ENCODE results near the gene PTGFRN.

PTGFRN gene

GRCh38 chr1:117011334-117011733 lies 101.6 kb downstream of the PTGFRN start:
- Histone ChIP-seq H3K79me2 (ENCODE audit: low read length) (no peaks in the 10 kb centered on the region), H3K36me3 (replicated peaks; ENCODE audit: low read depth, low read length) (no peaks in the 10 kb centered on the region), H3K4me3 (ENCODE audit: low read length) (no peak overlapping the region), H3K9me3 (ENCODE audit: insufficient read depth, low read length) (no peaks in the 10 kb centered on the region), H4K20me1 (ENCODE audit: insufficient read depth, low read length) (no peaks in the 10 kb centered on the region), H2AFZ (ENCODE audit: low read depth, low read length) (no peak overlapping the region), H3K27me3 (ENCODE audit: low read depth, low read length) (no peaks in the 10 kb centered on the region), H3K4me1 (ENCODE audit: low read length) (peaks cover 12% of the 10 kb centered on the region), H3K9ac (ENCODE audit: low read length) (no peak overlapping the region), H3K27ac (ENCODE audit: low read length) (no peak overlapping the region), H3K4me2 (ENCODE audit: low read length) (no peak overlapping the region)
- TF ChIP-seq CTCF (IDR thresholded peaks at IDR 0.05; ENCODE audit: low read depth, low read length) (no peak), EZH2phosphoT487 (IDR thresholded peaks at IDR 0.05; ENCODE audit: low read depth) (no peak)

DNA sequence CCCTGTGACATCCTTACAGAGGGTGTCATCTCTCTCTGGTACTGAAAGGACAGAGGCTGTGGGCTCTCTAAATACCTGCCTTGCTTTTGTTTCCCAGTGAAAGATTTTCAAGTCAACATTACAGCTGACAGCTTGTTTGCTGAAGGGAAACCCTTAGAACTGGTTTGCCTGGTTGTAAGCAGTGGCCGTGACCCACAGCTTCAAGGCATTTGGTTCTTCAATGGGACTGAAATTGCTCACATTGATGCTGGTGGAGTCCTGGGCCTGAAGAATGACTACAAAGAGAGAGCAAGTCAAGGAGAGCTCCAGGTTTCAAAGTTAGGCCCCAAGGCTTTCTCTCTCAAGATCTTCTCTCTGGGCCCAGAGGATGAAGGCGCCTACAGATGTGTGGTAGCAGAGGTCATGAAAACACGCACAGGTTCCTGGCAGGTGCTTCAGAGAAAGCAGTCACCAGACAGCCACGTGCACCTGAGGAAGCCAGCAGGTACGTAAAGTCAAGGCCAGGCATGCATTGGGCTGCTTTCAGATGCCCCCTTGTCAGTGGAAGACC lies 103.7 kb downstream of the PTGFRN start:
- H2AFZ ChIP-seq (ENCODE audit: low read depth, low read length), result no peak overlapping the region
- no peaks in the 10 kb centered on the region for H3K27me3 ChIP-seq (ENCODE audit: low read depth, low read length)
- no peaks in the 10 kb centered on the region for H3K79me2 ChIP-seq (ENCODE audit: low read length)
- H3K9ac ChIP-seq (ENCODE audit: low read length), result no peak overlapping the region
- H3K27ac ChIP-seq (ENCODE audit: low read length), result no peak overlapping the region
- no peak overlapping the region for H3K4me3 ChIP-seq (ENCODE audit: low read length)
- no peaks in the 10 kb centered on the region for H4K20me1 ChIP-seq (ENCODE audit: insufficient read depth, low read length)
- no peaks in the 10 kb centered on the region for H3K36me3 ChIP-seq (replicated peaks; ENCODE audit: low read depth, low read length)
- no peak overlapping the region for H3K4me2 ChIP-seq (ENCODE audit: low read length)
- H3K4me1 ChIP-seq (ENCODE audit: low read length), result peaks cover 12% of the 10 kb centered on the region
- H3K9me3 ChIP-seq (ENCODE audit: insufficient read depth, low read length), result no peaks in the 10 kb centered on the region
- TF ChIP-seq EZH2phosphoT487 (IDR thresholded peaks at IDR 0.05; ENCODE audit: low read depth) (no peak), CTCF (IDR thresholded peaks at IDR 0.05; ENCODE audit: low read depth, low read length) (no peak)

DNA sequence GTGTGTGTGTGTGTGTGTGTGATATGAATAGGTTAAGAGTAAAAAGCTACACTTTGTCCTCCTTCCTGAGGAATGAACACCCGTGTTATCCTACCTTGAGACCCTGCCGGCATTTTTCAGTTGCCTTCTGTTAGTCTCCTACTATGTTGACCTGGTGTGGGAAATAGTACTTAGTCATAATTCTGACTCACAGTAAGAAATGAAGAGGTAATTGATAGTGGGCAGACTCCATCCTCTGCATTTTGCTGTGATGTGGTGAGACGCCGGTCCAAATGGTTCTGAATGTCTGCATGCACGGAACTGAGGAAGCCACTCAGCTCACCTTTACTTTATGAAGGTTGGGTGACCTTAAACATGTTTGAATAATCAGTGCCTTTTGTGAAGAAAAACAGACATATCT lies 104.5 kb downstream of the PTGFRN start:
- Histone ChIP-seq H3K4me2 (ENCODE audit: low read length) (no peak overlapping the region), H3K4me3 (ENCODE audit: low read length) (no peak overlapping the region)

GRCh38 chr1:117015724-117016123 lies 106.0 kb downstream of the PTGFRN start:
- Histone ChIP-seq H3K27ac (ENCODE audit: low read length) (no peak overlapping the region), H3K4me3 (ENCODE audit: low read length) (no peak overlapping the region), H3K36me3 (replicated peaks; ENCODE audit: low read depth, low read length) (no peaks in the 10 kb centered on the region), H3K4me2 (ENCODE audit: low read length) (peak overlapping the region; percentile 50), H3K9me3 (ENCODE audit: insufficient read depth, low read length) (no peaks in the 10 kb centered on the region), H4K20me1 (ENCODE audit: insufficient read depth, low read length) (no peaks in the 10 kb centered on the region), H2AFZ (ENCODE audit: low read depth, low read length) (no peak overlapping the region), H3K9ac (ENCODE audit: low read length) (no peak overlapping the region), H3K27me3 (ENCODE audit: low read depth, low read length) (no peaks in the 10 kb centered on the region), H3K79me2 (ENCODE audit: low read length) (no peaks in the 10 kb centered on the region), H3K4me1 (ENCODE audit: low read length) (peaks cover 12% of the 10 kb centered on the region)
- TF ChIP-seq EZH2phosphoT487 (IDR thresholded peaks at IDR 0.05; ENCODE audit: low read depth) (no peak), CTCF (IDR thresholded peaks at IDR 0.05; ENCODE audit: low read depth, low read length) (no peak)

More for the DNA sequence above, 104.5 kb downstream of the PTGFRN start:
- no peaks in the 10 kb centered on the region for H3K27me3 ChIP-seq (ENCODE audit: low read depth, low read length)
- no peak overlapping the region for H3K27ac ChIP-seq (ENCODE audit: low read length)
- TF ChIP-seq EZH2phosphoT487 (IDR thresholded peaks at IDR 0.05; ENCODE audit: low read depth) (no peak), CTCF (IDR thresholded peaks at IDR 0.05; ENCODE audit: low read depth, low read length) (no peak)
- H2AFZ ChIP-seq (ENCODE audit: low read depth, low read length), result no peak overlapping the region
- no peaks in the 10 kb centered on the region for H3K79me2 ChIP-seq (ENCODE audit: low read length)
- peaks cover 12% of the 10 kb centered on the region for H3K4me1 ChIP-seq (ENCODE audit: low read length)
- no peaks in the 10 kb centered on the region for H4K20me1 ChIP-seq (ENCODE audit: insufficient read depth, low read length)
- H3K9ac ChIP-seq (ENCODE audit: low read length), result no peak overlapping the region
- H3K9me3 ChIP-seq (ENCODE audit: insufficient read depth, low read length), result no peaks in the 10 kb centered on the region
- no peaks in the 10 kb centered on the region for H3K36me3 ChIP-seq (replicated peaks; ENCODE audit: low read depth, low read length)
